GM12891 (cell line): ENCODE results near the gene EWSR1.

Experiments
- POLR2A ChIP-seq: IDR thresholded peaks from 2 replicates; pipeline ENCODE4 v1.6.1; 2011; ENCODE audit warnings: low read depth, low read length, control low read depth
- POLR2AphosphoS5 ChIP-seq: IDR thresholded peaks from 2 replicates; pipeline ENCODE4 v1.6.1; 2011; ENCODE audit warnings: low read depth, low read length, control low read depth
- POU2F2 ChIP-seq: IDR thresholded peaks from 2 replicates; pipeline ENCODE4 v1.6.1; 2011; ENCODE audit warnings: low read depth, mild to moderate bottlenecking, control low read depth, low read length, moderate library complexity
- SPI1 ChIP-seq: IDR thresholded peaks from 2 replicates; pipeline ENCODE4 v1.6.1; 2011; ENCODE audit warnings: low read depth, low read length, control low read depth
- TAF1 ChIP-seq: IDR thresholded peaks from 2 replicates; pipeline ENCODE4 v1.6.1; 2011; ENCODE audit warnings: low read depth, low read length, control low read depth

DNA sequence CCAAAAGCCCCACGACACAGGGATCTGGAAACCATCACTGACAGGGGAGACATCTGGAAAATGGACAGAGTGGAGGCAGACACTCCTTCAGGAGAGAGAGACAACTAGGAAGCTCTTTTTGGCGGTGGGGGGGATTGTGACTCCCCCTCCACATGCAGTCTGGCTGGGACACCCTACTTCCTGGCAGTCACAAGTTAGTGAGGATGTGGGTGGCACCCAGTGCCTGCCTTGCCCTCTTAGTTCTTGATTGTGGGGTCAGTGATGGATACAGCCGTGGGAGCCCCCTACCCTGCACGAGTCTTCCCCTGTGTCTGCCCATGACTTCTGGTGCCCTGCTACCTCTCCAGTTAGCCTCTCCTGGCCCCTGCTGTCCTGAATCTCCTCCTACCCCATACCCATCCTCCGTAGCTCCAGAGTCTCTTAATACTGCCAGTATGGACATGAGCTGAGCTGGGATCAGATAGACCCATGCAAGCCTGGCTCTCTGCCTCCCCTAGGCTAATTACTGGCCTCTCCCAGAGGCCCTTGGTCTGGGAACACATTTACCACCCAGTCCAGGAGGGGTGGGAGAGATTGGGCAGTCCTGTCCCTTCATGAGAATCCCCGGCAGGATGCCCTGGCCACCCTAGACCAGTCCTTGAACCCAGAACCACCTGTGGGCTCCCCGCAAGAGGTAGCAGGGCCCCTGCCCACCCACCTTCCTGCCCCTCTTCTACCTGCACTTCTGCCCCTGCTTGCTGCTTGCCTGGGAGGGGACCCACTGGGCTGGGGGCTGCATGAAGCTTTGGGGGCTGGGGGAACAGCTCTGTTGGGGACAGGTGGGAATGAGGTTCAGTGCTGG is 23.1 kb upstream of the EWSR1 start:
- TF ChIP-seq POLR2AphosphoS5 (no peak), TAF1 (no peak), POLR2A (no peak), SPI1 (no peak), POU2F2 (no peak)
